Endothelial cell of umbilical vein (primary cell): ENCODE results near the gene SPTSSA. TPM values are rescaled to one million over a fixed set of nuclear protein-coding genes. Genes with fewer than 3 reads are reported as not detected.

Source experiments
- BruUV-seq: library from RNA; stranded (reverse); fragments of 400-500 nt; replicated peaks from 2 replicates; lab custom pipeline; 2021; lab: Mats Ljungman, UMichigan
- CTCF ChIA-PET: fragments of 300-600, 350-600 bp; sonication (Branson Sonifier 250); formaldehyde crosslinking; loops from one replicate; lab custom pipeline; 2021; ENCODE audit warnings: antibody characterized with exemption, inconsistent platforms; lab: Charles Lee
- POLR2A ChIA-PET: fragments of 300-600, 350-600 bp; sonication (Branson Sonifier 250); formaldehyde crosslinking; loops from one replicate; lab custom pipeline; 2021; ENCODE audit warnings: antibody characterized with exemption, inconsistent platforms; lab: Charles Lee
- DNase-seq: peaks from one replicate; pipeline ENCODE4 v3.0.0-alpha.2; 2011; ENCODE audit warnings: low read depth, low spot score
- FAIRE-seq: peaks from 2 replicates; lab custom pipeline; 2011; peaks lifted over from hg19 to GRCh38; lab: Jason Lieb, UNC
- H2AFZ ChIP-seq: 2 replicates; pipeline ENCODE4 v1.6.0; 2012; ENCODE audit warnings: low read depth, low read length, control low read depth, inconsistent platforms
- H3K27ac ChIP-seq: 2 replicates; pipeline ENCODE4 v1.5.1; 2011; ENCODE audit warnings: low read depth, mild to moderate bottlenecking, control low read depth, low read length, moderate library complexity; ENCODE audit not compliant: insufficient read depth
- H3K27me3 ChIP-seq, 2 experiments: 2 replicates each; pipeline versions ENCODE4 v1.6.0 to v1.6.1; 2011; ENCODE audit warnings: low read length in 2 of 2, mixed read lengths in 1 of 2; ENCODE audit not compliant: control insufficient read depth in 2 of 2, insufficient read depth in 2 of 2
- H3K36me3 ChIP-seq, 2 experiments: 2 replicates in 1 of 2; 3 replicates in 1 of 2; pipeline ENCODE4 v1.5.1; 2011; ENCODE audit warnings: low read length in 2 of 2, mild to moderate bottlenecking in 1 of 2, moderate library complexity in 1 of 2; ENCODE audit not compliant: control insufficient read depth in 2 of 2, insufficient read depth in 2 of 2; ENCODE audit errors: extremely low read depth in 1 of 2
- H3K4me1 ChIP-seq: 3 replicates; pipeline ENCODE4 v1.5.1; 2011; ENCODE audit warnings: mild to moderate bottlenecking, low read length; ENCODE audit not compliant: control insufficient read depth, insufficient read depth; ENCODE audit errors: extremely low read depth
- H3K4me2 ChIP-seq: 2 replicates; pipeline ENCODE4 v1.6.1; 2011; ENCODE audit warnings: low read length, control low read depth, mixed read lengths; ENCODE audit not compliant: insufficient read depth
- H3K4me3 ChIP-seq, 3 experiments: fragments of 200-600 bp in 1 of 3; sonication (generic), shearing (Covaris generic) in 1 of 3; replicated peaks in 1 of 3; 2 replicates each; pipeline ENCODE4 v1.5.1; 2011 to 2016; ENCODE audit warnings: control low read depth in 3 of 3, low read length in 3 of 3, mild to moderate bottlenecking in 2 of 3, inconsistent platforms in 1 of 3, low read depth in 1 of 3, moderate library complexity in 1 of 3; ENCODE audit not compliant: insufficient read depth in 1 of 3
- H3K79me2 ChIP-seq: 2 replicates; pipeline ENCODE4 v1.6.0; 2012; ENCODE audit warnings: low read length, inconsistent platforms; ENCODE audit not compliant: control insufficient read depth, insufficient read depth
- H3K9ac ChIP-seq: replicated peaks from 2 replicates; pipeline ENCODE3; 2011; ENCODE audit warnings: low read length, control low read depth; ENCODE audit not compliant: insufficient read depth; ENCODE audit errors: extremely low read depth
- H3K9me1 ChIP-seq: replicated peaks from 3 replicates; pipeline ENCODE4 v1.6.0; 2011; ENCODE audit warnings: mild to moderate bottlenecking, low read length; ENCODE audit not compliant: control insufficient read depth, insufficient read depth; ENCODE audit errors: extremely low read depth
- H3K9me3 ChIP-seq: replicated peaks from 2 replicates; pipeline ENCODE4 v1.5.1; 2012; ENCODE audit warnings: low read length, inconsistent platforms; ENCODE audit not compliant: control insufficient read depth, insufficient read depth
- H4K20me1 ChIP-seq: replicated peaks from 2 replicates; pipeline ENCODE3; 2011; ENCODE audit warnings: mild to moderate bottlenecking, low read length; ENCODE audit not compliant: control insufficient read depth, insufficient read depth; ENCODE audit errors: extremely low read depth
- CTCF ChIP-seq, 2 donors: IDR thresholded peaks; 1 replicate in 1 of 2; 2 replicates in 1 of 2; pipeline ENCODE4 v1.5.1; 2011; ENCODE audit warnings: low read length in 2 of 2, mild to moderate bottlenecking in 2 of 2, moderate library complexity in 2 of 2, control low read depth in 1 of 2, inconsistent platforms in 1 of 2, low read depth in 1 of 2; ENCODE audit not compliant: insufficient read depth in 1 of 2; ENCODE audit errors: extremely low read depth in 1 of 2
- EZH2 ChIP-seq: IDR thresholded peaks from 2 replicates; pipeline ENCODE4 v1.6.1; 2012; ENCODE audit warnings: borderline replicate concordance, low read depth, mild to moderate bottlenecking, moderate library complexity, low read length, inconsistent platforms; ENCODE audit not compliant: severe bottlenecking
- FOS ChIP-seq: IDR thresholded peaks from 2 replicates; pipeline ENCODE4 v1.6.1; 2011; ENCODE audit warnings: mild to moderate bottlenecking, low read length, moderate library complexity, borderline replicate concordance; ENCODE audit not compliant: insufficient read depth
- GATA2 ChIP-seq: IDR thresholded peaks from 2 replicates; pipeline ENCODE4 v1.7.0; 2011; ENCODE audit warnings: low read depth, mild to moderate bottlenecking, moderate library complexity, mixed read lengths, low read length; ENCODE audit not compliant: insufficient read length, insufficient read depth
- JUN ChIP-seq: IDR thresholded peaks from 2 replicates; pipeline ENCODE4 v1.6.1; 2011; ENCODE audit warnings: borderline replicate concordance, low read depth; ENCODE audit not compliant: insufficient read length, insufficient read depth
- MAX ChIP-seq: IDR thresholded peaks from 2 replicates; pipeline ENCODE4 v1.6.1; 2011; ENCODE audit not compliant: insufficient read depth, insufficient read length
- MYC ChIP-seq: IDR thresholded peaks from one replicate; pipeline ENCODE4 v1.6.1; 2011; ENCODE audit warnings: mild to moderate bottlenecking, low read depth, low read length
- POLR2A ChIP-seq: IDR thresholded peaks from 2 replicates; pipeline ENCODE4 v1.6.1; 2012; ENCODE audit warnings: low read depth, mild to moderate bottlenecking, control low read depth, low read length
- POLR2AphosphoS5 ChIP-seq: IDR thresholded peaks from 2 replicates; pipeline ENCODE4 v1.6.1; 2012; ENCODE audit warnings: low read depth, mild to moderate bottlenecking, control low read depth, low read length, moderate library complexity; ENCODE audit not compliant: insufficient read depth
- dilution Hi-C: fragments of 300-500 bp; cut with MboI; formaldehyde crosslinking; loops from one replicate; pipeline ENCODE4 v1.15.0; 2019; ENCODE audit warnings: low sequenced_read_pairs; ENCODE audit not compliant: extremely low pct_ligation_motif_present
- intact Hi-C: fragments of 100-400 bp; cut with micrococcal nuclease; formaldehyde crosslinking; loops from one replicate; pipeline ENCODE4 v1.10.0; 2022
- polyA plus RNA-seq, 4 experiments: library from polyadenylated mRNA; depleted of rRNA in 3 of 4; stranded (reverse) in 3 of 4; unstranded in 1 of 4; fragments of >200 nt; gene quantifications; 2 replicates each; pipeline versions ENCODE4 v1.2.1 to v1.2.3, GENCODE V29; 2011 to 2012; ENCODE audit warnings: missing spikeins in 1 of 4
- total RNA-seq: library from RNA; stranded (reverse); gene quantifications from 2 replicates; pipeline ENCODE4 v1.2.3, GENCODE V29; 2021

Gene SPTSSA
- total and polyA plus RNA-seq, 2 donors (not counting 3 experiments of a cell fraction or from before 2014, with no cell fraction given): 21.3 to 24.3 TPM

GRCh38 chr14:34423445-34423844 is 38.6 kb downstream of the SPTSSA start:
- intact Hi-C loops: no loop called here

More at GRCh38 chr14:34423445-34423844, 38.6 kb downstream of the SPTSSA start:
- TF ChIP-seq FOS (no peak), POLR2A (no peak), POLR2AphosphoS5 (no peak), CTCF (IDR thresholded peaks at IDR 0.05; ENCODE audit: extremely low read depth in 1 of 2, insufficient read depth in 1 of 2, low read depth in 1 of 2, low read length in 2 of 2) (no peak), GATA2 (no peak), EZH2 (no peak), JUN (no peak), MAX (no peak), MYC (no peak)
- ChIA-PET CTCF (interaction anchor here (1.3 kb wide), 1 partner anchor 92 kb away, joined by 3 read pairs; no protein-coding TSS in a partner anchor), POLR2A (no interaction called here)
- Histone ChIP-seq H3K27ac (no peak overlapping the region), H2AFZ (no peak overlapping the region), H3K4me3 (no peak overlapping the region), H3K4me2 (no peak overlapping the region), H3K9me3 (no peaks in the 10 kb centered on the region), H3K79me2 (no peaks in the 10 kb centered on the region), H3K36me3 (no peaks in the 10 kb centered on the region), H3K4me1 (no peaks in the 10 kb centered on the region), H3K9ac (no peak overlapping the region), H4K20me1 (no peaks in the 10 kb centered on the region), H3K9me1 (no peaks in the 10 kb centered on the region), H3K27me3 (peaks cover 4% of the 10 kb centered on the region in 2 experiments)
- dilution Hi-C loops: no loop called here
- no TSS peak for BruUV-seq
- DNase-seq (no peak), FAIRE-seq (no peak)
